GM12878 (cell line): ENCODE data around the gene MAD2L1BP. TPM values are rescaled to one million over a fixed set of nuclear protein-coding genes. Genes with fewer than 3 reads are reported as not detected.
A peak's percentile ranks its signal among the peaks of the same experiment; 100 is the strongest.

Experiments used
- ATAC-seq: fragments of 200-7000 bp; cut with Tn5 transposase; 3 replicates; pipeline ENCODE4 v1.9.1; 2020; ENCODE audit warnings: mild to moderate bottlenecking, moderate library complexity
- BruUV-seq: library from RNA; stranded (reverse); fragments of 400-500 nt; replicated peaks from 2 replicates; lab custom pipeline; 2021; lab: Mats Ljungman, UMichigan
- CTCF ChIA-PET: fragments of 300-600 bp; sonication (Branson Sonifier 250); formaldehyde crosslinking; extraction: SDS; loops from one replicate; lab custom pipeline; 2021; ENCODE audit warnings: inconsistent platforms; lab: Yijun Ruan, JAX
- POLR2A ChIA-PET: fragments of 350-600 bp; formaldehyde crosslinking; extraction: SDS; loops from one replicate; lab custom pipeline; 2021; ENCODE audit warnings: inconsistent platforms; lab: Charles Lee
- RAD21 ChIA-PET: fragments of 300-600 bp; sonication (Branson Sonifier 250); formaldehyde crosslinking; loops from one replicate; lab custom pipeline; 2023; ENCODE audit warnings: antibody characterized with exemption; ENCODE audit not compliant: unreplicated experiment; lab: Charles Lee
- SMC1A ChIA-PET: fragments of 300-600 bp; sonication (Branson Sonifier 250); formaldehyde crosslinking; loops from one replicate; lab custom pipeline; 2023; ENCODE audit not compliant: unreplicated experiment, uncharacterized antibody; lab: Charles Lee
- DNase-seq: peaks from one replicate; pipeline ENCODE4 v3.0.0-alpha.2; 2011; ENCODE audit warnings: low read depth, low spot score
- FAIRE-seq: peaks from 3 replicates; lab custom pipeline; 2011; peaks lifted over from hg19 to GRCh38; lab: Jason Lieb, UNC
- H2AFZ ChIP-seq: 2 replicates; pipeline ENCODE4 v1.6.0; 2011; ENCODE audit warnings: low read depth, low read length, control low read depth; ENCODE audit not compliant: control insufficient read depth
- H3K27ac ChIP-seq: 2 replicates; pipeline ENCODE4 v1.5.1; 2011; ENCODE audit warnings: control low read depth; ENCODE audit not compliant: control insufficient read depth, insufficient read depth
- H3K27me3 ChIP-seq, 2 experiments: replicated peaks in 1 of 2; 2 replicates each; pipeline versions ENCODE4 v1.6.0 to v1.6.1; 2011; ENCODE audit warnings: low read length in 1 of 2; ENCODE audit not compliant: control insufficient read depth in 2 of 2, insufficient read depth in 2 of 2
- H3K36me3 ChIP-seq, 2 experiments: 2 replicates each; pipeline ENCODE4 v1.5.1; 2011; ENCODE audit warnings: low read length in 1 of 2; ENCODE audit not compliant: control insufficient read depth in 2 of 2, insufficient read depth in 2 of 2
- H3K4me1 ChIP-seq: 2 replicates; pipeline ENCODE4 v1.6.1; 2011; ENCODE audit warnings: mild to moderate bottlenecking, low read length, moderate library complexity, mixed read lengths; ENCODE audit not compliant: control insufficient read depth, insufficient read depth
- H3K4me2 ChIP-seq: 2 replicates; pipeline ENCODE4 v1.6.0; 2011; ENCODE audit warnings: control low read depth; ENCODE audit not compliant: control insufficient read depth, insufficient read depth
- H3K4me3 ChIP-seq: fragments of 200-600 bp; sonication (generic); 2 replicates; pipeline ENCODE4 v1.5.1; 2016
- H3K79me2 ChIP-seq: 2 replicates; pipeline ENCODE4 v1.6.0; 2011; ENCODE audit warnings: low read length; ENCODE audit not compliant: control insufficient read depth, insufficient read depth
- H3K9ac ChIP-seq: 2 replicates; pipeline ENCODE4 v1.8.0; 2011; ENCODE audit warnings: low read length, control low read depth, mixed read lengths; ENCODE audit not compliant: control insufficient read depth, insufficient read depth
- H3K9me3 ChIP-seq: replicated peaks from 3 replicates; pipeline ENCODE4 v1.5.1; 2011; ENCODE audit warnings: mild to moderate bottlenecking, low read length; ENCODE audit not compliant: control insufficient read depth, insufficient read depth
- H4K20me1 ChIP-seq: 2 replicates; pipeline ENCODE4 v1.6.0; 2011; ENCODE audit not compliant: control insufficient read depth, insufficient read depth
- POLR2A ChIP-seq: IDR thresholded peaks from 2 replicates; pipeline ENCODE4 v1.6.1; 2011; ENCODE audit warnings: low read depth, mild to moderate bottlenecking, low read length
- WGBS: methylation state at CpG from one replicate; pipeline ENCODE4 v1.1.6; 2016; ENCODE audit warnings: low lambda C conversion rate; ENCODE audit not compliant: insufficient replicate concordance, insufficient coverage; ENCODE audit errors: missing lambda C conversion rate; 5-methylcytosine and 5-hydroxymethylcytosine counted together
- in situ Hi-C: fragments of 300-500 bp; cut with MboI; formaldehyde crosslinking; loops from 9 replicates; pipeline ENCODE4 v1.14.3; 2018; ENCODE audit warnings: mixed read lengths
- intact Hi-C: fragments of 100-400 bp; cut with micrococcal nuclease; formaldehyde crosslinking; loops from one replicate; pipeline ENCODE4 v1.14.2; 2022; ENCODE audit not compliant: unreplicated experiment
- polyA plus RNA-seq, 11 experiments: library from polyadenylated mRNA; depleted of rRNA in 4 of 11; unstranded in 6 of 11; stranded (reverse) in 5 of 11; fragments of >200 nt; fragmentation: Nextera tagmentation in 4 of 11; fragmentation: Illumina TruSeq in 1 of 11; extraction: Ambion mirVana in 4 of 11; extraction: Trizol in 1 of 11; gene quantifications; 1 replicate in 1 of 11; 2 replicates in 10 of 11; pipeline versions ENCODE4 v1.2.1 to v1.2.3, GENCODE V29; 2011 to 2016; ENCODE audit warnings: inconsistent platforms in 2 of 11, missing spikeins in 2 of 11, low read depth in 1 of 11
- total RNA-seq, 4 experiments: library from RNA; depleted of rRNA in 3 of 4; stranded (reverse); fragments of >200 nt in 3 of 4; fragmentation: Illumina TruSeq in 1 of 4; extraction: Trizol in 1 of 4; gene quantifications; 2 replicates each; pipeline versions ENCODE4 v1.2.1 to v1.2.3, GENCODE V29; 2013 to 2021
- TF ChIP-seq, protein P1 (sequence below): fragments of 450-650 bp; IDR thresholded peaks from 2 replicates; pipeline ENCODE4 v1.6.1; 2018; ENCODE audit warnings: mild to moderate bottlenecking, low read depth, moderate library complexity; ENCODE audit not compliant: partially characterized antibody

The MAD2L1BP gene
- total and polyA plus RNA-seq, 10 of the 15 experiments (the other 5 are each of a cell fraction or from before 2014, with no cell fraction given) = 39.2 to 155 (median 60.3) TPM

DNA sequence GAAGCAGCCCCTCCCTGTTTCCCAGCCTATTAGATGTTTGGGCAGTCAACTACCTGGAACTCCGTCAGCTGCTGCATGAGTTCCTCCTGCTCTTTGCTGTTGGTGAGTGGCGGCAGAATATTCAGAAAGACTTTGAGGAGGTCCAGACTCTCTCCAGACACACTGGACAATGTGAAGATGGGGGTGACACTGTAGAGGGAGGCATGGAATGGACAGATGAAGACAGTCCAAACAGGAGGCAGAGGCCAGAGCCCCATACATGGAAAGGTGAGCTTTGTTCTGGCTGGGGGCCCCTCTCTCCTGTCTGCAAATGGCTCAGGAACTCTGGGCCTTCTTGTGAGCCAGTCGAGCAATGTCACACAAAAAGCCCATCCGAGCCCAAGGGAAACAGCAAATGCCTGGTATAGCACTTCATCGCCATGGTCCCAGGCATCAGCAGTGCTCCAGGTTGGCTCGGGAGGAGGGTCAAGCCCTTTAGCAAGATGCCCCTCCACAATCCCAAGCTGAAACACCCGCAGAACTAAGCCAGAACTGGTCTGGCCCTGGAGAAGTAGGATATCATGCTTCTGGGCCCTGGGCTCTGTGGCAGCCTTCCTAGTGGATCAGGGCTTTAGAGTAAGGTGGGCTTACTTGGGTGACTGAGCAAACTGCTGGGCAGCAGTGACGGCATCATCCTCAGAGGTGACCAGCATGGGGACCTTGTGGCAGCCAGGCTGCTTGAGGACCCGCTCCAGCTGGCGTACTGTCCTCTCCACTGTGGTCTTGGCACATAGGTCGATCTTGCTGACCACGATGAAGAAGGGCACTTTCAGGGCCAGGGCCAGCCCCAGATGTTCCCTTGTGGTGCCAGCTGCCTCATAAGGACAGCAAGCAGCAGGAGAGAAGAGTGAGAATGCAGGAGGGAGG, 11.5 kb upstream of the MAD2L1BP start:
- in situ Hi-C loops (no loop called here), intact Hi-C loops (no loop called here)
- no peak for ATAC-seq
- Histone ChIP-seq H3K9ac (no peak overlapping the region), H3K4me3 (no peak overlapping the region), H4K20me1 (no peaks in the 10 kb centered on the region), H3K4me2 (no peak overlapping the region), H3K36me3 (peaks cover 20 to 53% of the 10 kb centered on the region in 2 experiments), H2AFZ (no peak overlapping the region), H3K4me1 (peaks cover 9% of the 10 kb centered on the region), H3K27me3 (no peaks in the 10 kb centered on the region), H3K27ac (no peak overlapping the region), H3K79me2 (peaks cover 22% of the 10 kb centered on the region), H3K9me3 (no peaks in the 10 kb centered on the region)
- RAD21 ChIA-PET = no interaction called here
- POLR2A ChIA-PET = interaction anchor here (0.6 kb wide), 1 partner anchor 51 kb away, joined by 3 read pairs; no protein-coding TSS in a partner anchor
- BruUV-seq = no TSS peak
- FAIRE-seq = no peak
- WGBS = 94% methylated on average over 12 of the region's 12 CpGs
- CTCF ChIA-PET = interaction anchor here (1.0 kb wide), 1 partner anchor 142 kb away, joined by 3 read pairs; no protein-coding TSS in a partner anchor
- TF ChIP-seq POLR2A = 0 out of 2 replicates have a peak, but pooled peaks have one; percentile 36
- TF ChIP-seq, protein P1, sequence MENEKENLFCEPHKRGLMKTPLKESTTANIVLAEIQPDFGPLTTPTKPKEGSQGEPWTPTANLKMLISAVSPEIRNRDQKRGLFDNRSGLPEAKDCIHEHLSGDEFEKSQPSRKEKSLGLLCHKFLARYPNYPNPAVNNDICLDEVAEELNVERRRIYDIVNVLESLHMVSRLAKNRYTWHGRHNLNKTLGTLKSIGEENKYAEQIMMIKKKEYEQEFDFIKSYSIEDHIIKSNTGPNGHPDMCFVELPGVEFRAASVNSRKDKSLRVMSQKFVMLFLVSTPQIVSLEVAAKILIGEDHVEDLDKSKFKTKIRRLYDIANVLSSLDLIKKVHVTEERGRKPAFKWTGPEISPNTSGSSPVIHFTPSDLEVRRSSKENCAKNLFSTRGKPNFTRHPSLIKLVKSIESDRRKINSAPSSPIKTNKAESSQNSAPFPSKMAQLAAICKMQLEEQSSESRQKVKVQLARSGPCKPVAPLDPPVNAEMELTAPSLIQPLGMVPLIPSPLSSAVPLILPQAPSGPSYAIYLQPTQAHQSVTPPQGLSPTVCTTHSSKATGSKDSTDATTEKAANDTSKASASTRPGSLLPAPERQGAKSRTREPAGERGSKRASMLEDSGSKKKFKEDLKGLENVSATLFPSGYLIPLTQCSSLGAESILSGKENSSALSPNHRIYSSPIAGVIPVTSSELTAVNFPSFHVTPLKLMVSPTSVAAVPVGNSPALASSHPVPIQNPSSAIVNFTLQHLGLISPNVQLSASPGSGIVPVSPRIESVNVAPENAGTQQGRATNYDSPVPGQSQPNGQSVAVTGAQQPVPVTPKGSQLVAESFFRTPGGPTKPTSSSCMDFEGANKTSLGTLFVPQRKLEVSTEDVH = no peak
- no peak for DNase-seq
- SMC1A ChIA-PET = no interaction called here
